ENCODE data around the gene WDR82.

DNA sequence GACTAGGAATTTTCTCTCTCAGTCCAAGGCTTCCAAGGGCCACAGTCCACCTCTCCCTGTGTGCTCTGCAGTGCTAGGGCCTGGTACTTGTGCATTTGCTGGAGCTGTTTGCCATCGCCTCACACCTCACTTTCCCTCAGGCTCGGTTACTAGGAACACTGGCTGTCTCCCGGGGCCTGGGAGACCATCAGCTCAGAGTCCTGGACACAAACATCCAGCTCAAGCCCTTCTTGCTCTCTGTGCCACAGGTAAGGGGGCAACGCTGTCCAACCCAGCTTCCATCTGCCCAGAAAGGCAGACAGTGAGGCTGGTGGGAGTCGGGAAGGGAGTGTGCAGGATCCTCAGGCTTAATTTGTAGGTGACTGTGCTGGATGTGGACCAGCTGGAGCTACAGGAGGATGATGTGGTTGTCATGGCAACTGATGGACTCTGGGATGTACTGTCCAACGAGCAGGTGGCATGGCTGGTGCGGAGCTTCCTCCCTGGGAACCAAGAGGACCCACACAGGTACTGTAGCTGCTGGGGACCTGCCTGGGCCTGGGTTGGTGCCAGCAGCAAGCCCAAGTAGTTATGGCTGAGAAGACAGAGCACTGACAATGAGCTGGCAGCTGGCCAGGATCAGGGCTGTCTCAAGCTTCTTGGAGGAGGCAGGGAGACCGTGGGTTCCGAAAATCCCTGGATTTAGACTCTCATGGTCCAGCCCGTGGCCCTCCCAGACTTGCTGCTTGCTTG lies 29.5 kb downstream of the WDR82 start:
- no peak for TF ChIP-seq CTCF (conservative IDR thresholded peaks at IDR 0.05 in 1 of 2, IDR thresholded peaks at IDR 0.05 in 1 of 2; ENCODE audit: extremely low read depth in 1 of 2, insufficient read depth in 1 of 2, low read depth in 1 of 2, low read length in 2 of 2)
- TF ChIP-seq EZH2 (IDR thresholded peaks at IDR 0.05; ENCODE audit: borderline replicate concordance, low read length): no peak

Measured in mammary epithelial cell (primary cell).